GM18519 (cell line): Measurements from ENCODE around the gene SLC16A7.
A peak's percentile ranks its signal among the peaks of the same experiment; 100 is the strongest.
"Not testable (repeated sequence)": the region's sequence is repeated elsewhere in the genome, so short reads cannot be mapped to it uniquely, and the experiment has no call there.

ENCODE experiments used
- ATAC-seq: cut with Tn5 transposase; IDR thresholded peaks from one replicate; pipeline ENCODE4 v1.9.1; 2021; ENCODE audit warnings: mild to moderate bottlenecking, moderate library complexity; ENCODE audit not compliant: unreplicated experiment, low FRiP score

The SLC16A7 gene

DNA sequence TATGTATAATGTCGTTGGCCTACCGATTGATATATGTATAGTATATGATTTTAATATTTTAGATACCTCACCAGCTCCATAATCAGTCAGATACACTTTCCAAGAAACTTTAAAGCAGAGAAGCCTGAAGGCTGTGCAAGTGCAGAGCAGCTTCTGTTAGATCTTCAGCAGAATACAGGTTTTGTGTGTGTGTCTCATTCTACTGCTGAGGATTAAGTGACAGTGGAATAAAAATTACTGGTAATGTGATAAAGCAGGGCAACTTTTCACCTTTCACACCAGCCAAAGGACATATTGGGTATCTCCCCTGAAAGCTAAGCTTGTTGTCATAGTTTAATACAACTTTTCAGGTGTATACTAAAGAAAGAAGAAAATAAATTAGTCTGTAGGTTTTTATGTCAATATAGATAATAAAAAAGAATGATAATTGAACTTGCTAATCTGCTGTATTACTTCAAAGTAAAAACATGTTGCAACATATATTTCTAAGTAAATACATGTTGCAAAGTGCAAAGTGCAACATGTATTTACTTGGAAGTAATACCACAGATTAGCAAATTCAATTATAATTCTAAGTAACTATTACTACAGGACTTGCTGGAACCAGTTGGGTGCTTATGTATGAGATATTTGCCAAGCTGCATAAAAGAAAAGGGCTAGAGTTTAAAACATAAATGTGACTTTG is 128.3 kb downstream of the SLC16A7 start:
- no peak for ATAC-seq

DNA sequence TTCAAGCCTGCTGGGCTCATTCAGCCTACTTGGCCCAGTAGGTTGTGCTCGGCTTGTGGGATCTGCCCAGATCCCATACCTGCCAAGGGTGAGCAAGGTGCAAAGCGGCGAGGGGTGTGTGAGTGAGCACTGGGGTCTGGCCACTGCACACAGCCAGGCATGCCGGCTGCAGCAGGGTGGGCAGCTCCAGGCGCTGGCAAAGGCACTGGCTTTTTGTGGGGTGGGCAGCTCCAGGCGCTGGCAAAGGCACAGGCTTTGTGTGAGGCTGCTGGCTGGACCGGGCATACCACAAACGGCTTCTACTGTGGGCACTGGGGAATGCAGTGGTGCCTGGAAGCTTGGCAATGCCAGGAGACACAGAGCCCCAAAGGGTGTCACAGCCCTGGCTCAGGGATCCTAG is 137.4 kb downstream of the SLC16A7 start:
- ATAC-seq: no peak

DNA sequence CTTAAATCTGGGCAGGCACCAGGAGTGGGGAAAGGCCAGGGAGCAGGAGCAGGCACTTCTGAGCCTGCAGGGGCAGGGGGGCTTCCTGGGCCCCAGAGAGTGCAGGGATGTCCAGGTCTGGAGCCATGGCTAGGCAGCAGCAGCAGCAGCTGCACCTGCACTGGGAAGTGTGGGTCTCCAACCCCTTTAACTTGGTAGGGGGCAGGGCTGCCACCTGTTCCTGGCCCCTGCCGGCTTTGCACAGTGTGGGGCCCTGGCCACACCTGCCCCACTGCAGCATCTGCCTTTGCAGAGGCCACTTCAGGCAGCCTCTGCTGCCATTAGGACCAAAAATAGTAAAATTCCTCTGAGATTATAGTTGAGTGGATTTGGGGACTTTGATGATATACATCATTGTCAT is 138.5 kb downstream of the SLC16A7 start:
- ATAC-seq: no peak

DNA sequence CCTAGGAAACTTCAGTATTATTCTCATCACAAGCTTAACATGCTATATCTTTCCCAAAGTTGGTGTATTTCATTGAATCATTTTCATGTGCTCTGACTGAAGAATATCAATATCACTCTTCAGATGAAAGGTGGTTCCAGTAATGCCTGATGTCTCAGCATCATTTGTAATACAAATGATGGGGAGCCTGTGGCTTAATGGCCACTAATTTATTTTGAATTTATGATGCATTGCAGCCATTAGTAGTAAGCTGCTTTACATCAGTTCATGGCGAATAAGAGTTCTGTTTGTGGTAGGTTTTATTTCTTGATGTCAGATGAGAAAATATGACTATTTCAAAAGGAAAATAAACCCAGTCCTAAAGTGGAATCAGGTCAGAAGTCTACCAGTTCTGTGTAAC is 139.4 kb downstream of the SLC16A7 start:
- no peak for ATAC-seq

DNA sequence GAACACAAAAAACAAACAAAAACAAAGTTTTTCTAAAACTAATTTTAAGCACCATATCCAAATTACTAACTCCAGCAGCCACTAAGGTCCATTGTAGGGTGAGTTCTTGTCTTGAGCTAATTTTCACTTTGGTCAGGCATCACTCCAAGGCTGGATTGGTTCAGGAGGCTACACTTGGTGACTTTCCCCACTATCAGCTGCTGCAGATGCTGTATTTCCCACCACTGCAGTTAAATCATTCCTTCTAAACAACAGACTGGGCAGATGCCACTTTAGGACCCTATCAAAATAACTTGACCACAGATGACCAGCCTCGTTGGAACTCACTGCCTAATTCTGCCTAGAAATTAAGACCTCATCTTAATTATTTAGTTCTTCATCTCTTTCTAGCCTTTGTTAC is 140.5 kb downstream of the SLC16A7 start:
- ATAC-seq: no peak

DNA sequence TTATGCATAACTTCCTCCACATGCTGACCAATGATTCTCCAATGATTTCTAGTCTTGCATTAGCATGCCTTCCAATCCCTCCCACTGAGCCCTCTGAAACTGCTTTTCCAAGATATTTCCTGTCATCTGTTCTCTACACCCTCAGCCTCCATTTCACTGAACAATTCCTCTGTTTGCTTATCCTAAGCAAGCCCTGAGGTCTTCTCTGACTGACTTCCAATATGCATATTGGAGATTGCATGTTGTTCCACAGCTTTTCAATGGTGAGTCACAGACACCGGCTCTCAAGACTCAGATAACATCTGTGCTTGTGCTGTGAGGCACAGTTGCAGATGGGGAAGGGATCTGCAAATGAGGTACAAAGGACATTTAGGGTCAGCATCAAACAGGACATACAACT is 141.0 kb downstream of the SLC16A7 start:
- ATAC-seq: no peak

DNA sequence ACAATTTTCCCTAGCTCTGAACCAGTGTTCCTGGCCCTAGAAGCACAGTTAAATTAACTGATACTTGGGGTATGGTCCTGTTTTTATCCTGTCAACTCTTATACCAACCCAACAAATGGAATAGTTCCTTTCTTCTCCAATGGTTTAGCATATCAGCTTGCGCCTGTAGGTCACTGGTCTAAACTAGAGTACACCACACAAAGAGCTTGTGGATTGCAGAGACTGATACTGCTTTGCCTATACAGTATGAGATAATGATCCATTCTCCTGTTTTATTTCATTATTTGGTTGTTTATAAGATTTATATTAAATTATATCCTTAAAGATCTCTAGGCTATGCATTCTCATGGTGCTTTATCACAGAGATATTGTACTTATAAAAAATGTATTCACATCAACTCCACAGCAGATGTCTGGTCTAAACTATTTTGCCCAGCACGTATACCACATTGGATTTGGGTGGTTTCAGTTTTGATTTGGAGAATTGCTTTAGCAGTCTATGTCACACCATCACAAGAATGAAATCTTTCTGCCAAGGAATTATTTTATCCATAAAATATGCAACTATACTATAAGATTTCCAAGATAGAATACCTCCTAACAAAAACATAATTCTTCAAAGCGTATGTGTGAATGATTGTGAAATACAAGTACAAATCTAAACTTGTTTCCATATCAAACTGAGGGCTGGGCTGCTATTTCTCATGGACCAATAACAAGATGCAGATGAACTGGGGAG is 142.1 kb downstream of the SLC16A7 start:
- ATAC-seq: no peak

DNA sequence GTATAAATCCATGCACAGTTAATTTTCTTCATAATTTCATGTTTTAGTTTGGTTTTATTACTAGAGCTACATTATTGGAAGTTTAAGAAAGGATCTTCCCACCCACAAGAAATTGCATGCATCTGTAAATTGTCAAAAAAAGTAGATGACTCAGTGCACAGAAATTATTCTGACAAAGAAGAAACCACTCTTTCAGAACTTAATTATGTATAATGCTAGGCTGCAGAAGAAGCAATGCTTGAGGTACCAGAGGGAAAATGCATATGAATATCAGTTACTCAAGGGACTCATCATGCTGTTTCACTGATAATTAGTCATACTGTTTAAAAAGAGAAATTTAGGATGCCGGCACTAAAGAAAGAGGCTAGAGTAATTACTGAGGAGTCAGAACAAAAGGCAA is 147.0 kb downstream of the SLC16A7 start:
- no peak for ATAC-seq

DNA sequence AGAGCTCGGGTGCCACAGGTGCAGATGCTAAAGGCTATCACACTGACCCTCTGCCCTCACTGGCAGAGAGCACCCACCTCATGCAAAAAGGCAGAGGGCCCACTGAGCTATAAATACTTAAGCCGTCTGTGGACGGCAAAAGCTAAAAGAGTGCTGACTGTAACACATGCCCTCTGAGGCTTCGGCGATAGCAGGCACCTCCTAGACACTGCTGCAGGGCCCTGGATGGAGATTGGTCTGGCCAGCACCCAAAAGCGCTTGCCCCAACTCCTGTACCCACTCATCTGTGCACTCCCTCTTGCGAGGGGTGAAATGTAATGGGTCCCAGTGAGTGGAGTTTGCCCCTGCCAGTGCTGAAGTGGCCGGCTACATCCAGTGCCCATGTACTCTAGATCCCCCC is 148.7 kb downstream of the SLC16A7 start:
- no peak for ATAC-seq

DNA sequence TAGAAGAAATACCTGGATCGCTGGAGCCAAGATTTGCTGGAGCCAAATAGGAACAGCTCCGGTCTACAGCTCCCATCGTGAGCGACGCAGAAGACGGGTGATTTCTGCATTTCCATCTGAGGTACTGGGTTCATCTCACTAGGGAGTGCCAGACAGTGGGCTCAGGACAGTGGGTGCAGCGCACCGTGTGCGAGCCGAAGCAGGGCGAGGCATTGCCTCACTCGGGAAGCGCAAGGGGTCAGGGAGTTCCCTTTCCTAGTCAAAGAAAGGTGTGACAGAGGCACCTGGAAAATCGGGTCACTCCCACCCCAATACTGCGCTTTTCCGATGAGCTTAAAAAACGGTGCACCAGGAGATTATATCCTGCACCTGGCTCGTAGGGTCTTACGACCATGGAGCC is 155.3 kb downstream of the SLC16A7 start:
- ATAC-seq: not testable (repeated sequence)

DNA sequence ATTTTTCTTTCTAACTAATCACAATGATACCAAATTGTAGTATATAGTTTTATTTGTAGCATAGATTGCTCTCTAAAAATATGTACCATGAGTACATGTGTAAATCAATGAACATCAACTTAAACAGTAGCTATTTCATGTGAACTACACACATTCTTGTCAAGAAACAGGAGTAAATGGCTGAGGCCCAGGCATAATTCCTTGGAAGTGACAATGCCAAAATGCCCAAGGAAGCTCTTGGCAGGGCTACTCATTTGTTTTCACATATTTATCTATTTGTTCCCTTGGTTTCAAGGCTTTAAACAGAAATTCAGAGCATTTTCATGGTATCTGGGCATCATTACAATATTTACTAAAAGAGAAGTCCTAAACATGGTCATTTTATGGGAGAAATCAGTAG is 165.7 kb downstream of the SLC16A7 start:
- no peak for ATAC-seq

DNA sequence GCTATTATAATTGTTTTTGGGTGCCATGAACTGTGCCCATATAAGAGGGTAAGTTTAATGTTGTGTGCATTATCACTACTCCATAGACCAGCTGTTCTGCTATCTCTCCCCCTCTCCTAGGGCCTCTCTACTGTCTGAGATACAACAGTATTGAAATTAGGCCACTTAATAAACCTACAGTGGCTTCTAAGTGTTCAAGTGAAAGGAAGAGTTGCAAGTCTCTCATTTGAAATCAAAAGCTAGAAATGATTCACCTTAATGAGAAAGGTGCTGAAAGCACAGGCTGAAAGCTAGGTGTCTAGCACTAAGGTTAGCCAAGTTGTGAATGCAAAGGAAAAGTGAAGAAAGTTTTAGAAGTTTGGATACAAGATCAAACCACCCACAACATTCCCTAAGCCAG is 168.0 kb downstream of the SLC16A7 start:
- ATAC-seq: no peak

DNA sequence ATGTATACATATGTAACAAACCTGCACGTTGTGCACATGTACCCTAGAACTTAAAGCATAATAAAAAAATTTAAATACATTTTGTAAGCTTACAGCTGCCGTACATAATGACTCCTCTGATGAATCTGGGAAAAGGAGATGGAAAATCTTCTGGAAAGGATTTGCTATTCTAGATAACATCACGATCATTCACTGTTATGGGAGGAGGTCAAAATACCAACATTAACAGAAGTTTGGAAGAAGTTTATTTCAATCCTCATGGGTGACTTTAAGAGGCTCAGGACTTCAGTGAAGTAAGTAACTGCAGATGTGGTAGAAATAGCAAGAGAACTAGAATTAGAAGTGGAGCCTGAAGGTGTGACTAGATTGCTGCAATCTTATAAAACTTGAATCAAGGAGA is 172.2 kb downstream of the SLC16A7 start:
- ATAC-seq: no peak

DNA sequence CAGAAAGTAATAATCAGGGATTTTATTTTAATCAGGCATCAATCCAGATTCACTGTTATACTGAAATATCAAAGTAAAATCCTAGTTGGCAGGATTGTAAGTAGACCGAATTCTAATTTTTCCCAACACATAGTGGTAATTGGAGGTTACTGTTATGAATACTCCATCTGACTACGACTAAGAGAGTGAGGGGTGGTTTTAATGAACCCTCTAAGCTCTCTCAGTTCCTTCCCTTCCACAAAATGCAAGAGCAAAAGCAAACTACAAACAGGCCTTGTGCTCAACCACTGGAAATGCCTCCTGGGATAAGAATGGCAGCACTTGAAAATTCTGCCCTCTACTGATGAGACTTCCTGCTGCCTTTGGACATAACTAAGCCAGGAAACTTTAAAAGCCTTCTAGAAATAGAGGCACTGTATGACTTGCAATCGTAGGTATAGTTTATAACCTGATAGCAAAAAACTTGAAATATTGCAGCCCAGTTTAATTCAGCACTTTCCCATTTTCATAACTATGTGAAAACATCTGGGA is 184.8 kb downstream of the SLC16A7 start:
- no peak for ATAC-seq

DNA sequence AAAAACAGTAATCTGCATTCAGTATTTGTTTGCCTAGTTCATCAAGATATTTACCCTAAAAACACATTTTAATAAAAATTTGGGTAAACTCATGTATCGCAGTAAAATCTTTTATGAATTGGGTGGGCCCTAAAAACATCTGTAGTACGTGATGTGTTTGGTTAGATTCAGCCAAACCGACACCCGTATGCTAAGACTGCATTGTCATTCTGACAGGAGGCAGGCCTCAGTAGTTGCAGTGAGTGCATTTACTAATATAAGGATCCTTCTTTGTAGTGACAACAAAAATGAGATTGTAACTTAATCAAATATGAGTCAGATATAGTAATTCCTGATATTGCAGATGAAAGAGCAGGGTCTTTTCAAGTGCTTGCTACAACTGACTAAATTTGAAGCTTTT is 191.8 kb downstream of the SLC16A7 start:
- ATAC-seq: no peak

DNA sequence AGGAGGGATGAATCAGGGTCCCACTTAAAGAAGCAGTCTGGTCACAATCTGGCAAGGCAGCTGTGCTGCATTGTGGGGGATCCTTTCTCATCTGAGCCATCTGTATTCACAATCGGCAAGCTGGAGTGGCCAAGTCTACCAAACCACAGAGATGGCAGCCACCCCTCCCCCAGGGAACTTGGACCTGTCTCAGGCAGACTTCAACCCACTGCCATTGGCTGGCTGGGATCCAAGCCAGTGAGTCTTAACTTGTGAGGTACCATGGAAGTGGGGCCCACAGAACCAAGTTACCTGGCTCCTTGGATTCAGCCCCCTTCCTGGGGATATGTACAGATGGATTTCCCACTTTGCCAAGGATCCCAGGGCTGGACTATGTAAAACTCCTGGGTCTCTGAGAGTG is 196.8 kb downstream of the SLC16A7 start:
- ATAC-seq: no peak

DNA sequence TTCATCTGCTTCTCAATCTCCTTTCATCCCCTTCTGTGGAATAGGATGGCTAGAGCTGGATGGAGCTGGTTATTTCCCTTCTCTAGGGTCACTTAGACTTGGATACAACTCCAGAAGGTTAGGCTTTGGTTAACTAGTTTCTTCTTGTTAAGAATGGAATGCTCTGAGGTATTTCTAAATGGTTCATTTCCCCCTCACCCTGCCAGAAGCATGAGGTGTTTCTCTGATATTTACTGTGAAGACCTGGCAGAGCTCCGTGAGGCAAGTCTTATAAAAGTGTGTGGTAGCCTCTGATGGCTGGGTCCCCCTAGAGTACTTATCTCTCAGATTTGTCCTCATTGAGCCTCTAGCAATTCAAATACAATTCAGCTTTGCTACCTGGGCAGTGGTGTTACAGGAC is 207.9 kb downstream of the SLC16A7 start:
- ATAC-seq: no peak

DNA sequence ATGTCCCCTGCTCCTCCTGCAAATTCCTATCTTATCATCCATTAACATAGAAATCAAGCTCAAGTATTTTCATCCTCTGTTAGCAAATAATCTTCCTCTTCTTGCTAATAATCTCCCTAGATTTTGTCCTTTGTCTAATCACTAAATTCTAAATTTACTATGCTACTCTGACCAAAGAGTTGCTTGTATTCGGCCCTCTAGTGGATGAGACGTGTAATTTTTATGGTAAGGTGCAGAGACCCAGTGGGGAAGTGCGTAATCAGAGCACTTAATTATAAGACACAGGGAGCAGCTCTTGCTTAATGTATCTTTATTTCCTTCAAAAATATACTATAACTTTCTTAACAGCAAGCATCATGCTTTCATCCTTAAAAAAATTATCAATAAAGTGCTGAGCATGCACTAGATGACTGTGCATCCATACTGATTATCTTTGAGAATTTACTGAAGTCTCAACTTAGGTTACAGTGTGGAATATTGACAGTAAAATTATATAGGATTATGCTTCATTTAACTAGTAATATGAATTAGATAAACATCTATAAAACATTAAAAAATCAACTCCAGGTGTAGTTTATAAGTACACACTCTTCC is 212.6 kb downstream of the SLC16A7 start:
- peak; percentile 87 for ATAC-seq

DNA sequence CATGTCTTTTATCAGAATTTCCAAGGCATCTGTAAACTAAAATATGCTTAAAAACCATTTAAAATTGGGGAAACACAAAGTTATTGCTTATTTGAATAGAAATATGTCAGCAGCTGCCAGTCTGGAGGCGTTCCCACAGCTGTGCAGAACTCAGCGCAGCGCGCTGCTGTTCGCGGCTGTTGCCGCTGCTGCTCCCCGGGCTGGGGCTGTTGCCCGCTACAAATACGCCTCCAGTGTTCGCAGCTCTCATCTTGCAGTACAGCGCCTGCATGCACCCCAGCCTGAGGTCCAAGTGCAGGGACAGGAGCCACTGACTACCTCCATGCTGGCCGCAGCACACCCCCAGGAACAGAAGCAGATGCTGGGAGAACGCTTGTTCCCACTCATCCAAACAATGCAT is 216.2 kb downstream of the SLC16A7 start:
- ATAC-seq: no peak

DNA sequence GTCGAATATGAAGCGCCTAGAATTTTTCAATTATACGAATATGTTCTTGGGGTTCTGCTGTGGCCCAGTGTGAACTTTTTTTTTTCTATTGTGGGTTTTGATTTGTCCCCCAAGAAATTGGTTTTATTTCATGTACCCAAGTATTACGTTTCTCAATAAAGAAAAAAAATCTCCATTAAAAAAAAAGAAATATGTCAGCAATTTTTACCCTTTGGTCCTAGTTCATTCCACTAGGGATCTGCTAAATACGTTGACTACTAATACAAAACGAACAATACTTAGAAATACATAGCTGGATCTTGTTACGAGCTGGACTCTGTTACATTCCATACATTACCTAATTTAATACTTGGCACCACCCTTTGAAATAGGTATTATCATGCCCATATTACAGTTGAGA is 216.9 kb downstream of the SLC16A7 start:
- no peak for ATAC-seq

DNA sequence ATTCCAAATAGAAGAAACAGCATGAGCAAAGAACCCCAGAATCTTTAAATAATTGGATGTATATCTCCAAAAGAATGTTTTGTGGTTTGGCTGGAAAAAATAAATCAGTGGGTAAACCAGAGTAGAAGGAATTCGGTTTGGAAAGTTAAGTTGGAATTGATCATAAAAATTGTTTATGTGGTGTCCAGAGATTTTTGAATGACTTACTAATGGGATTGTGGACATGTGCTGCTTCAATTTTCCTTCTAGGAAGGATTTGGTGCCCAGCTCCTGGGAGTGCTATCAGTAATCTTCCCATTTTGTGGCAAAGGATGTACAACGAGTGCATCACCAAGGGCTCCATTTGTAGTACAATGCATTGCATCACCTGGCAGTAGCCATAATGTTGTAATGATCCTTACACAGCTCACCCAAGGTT is 224.8 kb downstream of the SLC16A7 start:
- no peak for ATAC-seq

DNA sequence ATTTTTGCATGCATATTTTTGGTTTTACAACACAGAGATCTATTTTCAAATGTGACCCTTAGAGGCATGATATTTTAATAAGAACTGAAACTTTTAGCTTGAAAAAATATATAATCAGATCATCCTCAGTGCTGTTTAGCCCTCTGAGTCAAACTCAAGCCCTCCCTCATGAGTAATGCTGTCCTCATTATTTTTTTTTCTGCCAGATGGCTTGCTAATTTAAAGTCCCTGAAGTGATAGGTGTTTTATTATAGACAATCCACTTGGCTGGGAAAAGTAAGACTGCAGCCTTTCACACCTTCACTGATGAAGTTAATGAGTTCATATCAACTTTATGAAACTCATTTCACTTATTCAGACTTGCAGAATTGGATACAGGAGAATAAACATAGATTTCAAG is 227.7 kb downstream of the SLC16A7 start:
- ATAC-seq: no peak
